ENCODE measurements around the gene TMA16. TPM values are rescaled to one million over a fixed set of nuclear protein-coding genes. Genes with fewer than 3 reads are reported as not detected.
"Not testable (repeated sequence)": the region's sequence is repeated elsewhere in the genome, so short reads cannot be mapped to it uniquely, and the experiment has no call there.

TMA16 gene
- total RNA-seq, 1 donor from 2014 or later = 12.3 TPM

DNA sequence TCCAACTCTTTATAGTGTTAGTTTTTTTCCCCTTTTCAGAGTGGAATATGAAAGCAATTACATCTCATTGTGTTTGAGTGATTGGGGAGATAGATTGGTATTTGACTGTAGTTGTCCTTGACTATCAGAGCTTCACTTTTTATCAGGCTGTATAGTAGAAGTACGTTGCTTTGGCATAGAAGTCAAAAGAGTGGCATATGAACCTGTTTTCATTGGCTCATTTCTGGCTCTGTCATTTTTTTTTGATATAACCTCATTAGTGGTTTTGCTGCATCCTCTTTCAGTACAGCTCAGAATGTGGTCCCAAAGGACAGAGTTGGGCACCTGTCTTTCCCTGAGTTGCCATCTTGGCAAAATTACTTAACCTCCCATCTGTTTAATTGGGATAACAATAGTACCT, 1.4 kb downstream of the TMA16 start:
- no peak for DNase-seq (ENCODE audit: low spot score)
- intact Hi-C loops (cut with DNase I) = no loop called here

DNA sequence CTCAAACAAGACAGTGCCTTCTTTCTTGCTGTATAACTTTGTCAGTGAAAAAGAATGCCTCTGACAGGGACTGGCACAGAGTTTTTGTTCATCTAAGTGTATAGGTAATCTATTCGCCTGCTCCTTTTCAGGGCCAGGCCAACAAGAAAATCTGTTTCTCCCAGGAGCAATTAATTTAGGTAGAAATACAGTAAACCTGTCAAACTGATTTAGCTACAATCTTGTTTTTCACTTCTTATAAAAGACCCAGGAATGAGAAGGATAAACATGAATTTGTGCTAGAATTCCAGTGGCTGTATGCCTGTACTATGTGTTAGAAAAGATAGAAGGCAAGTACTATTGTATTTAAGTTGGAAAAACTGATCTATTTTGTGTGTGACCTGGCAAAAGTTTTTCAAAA, 6.1 kb downstream of the TMA16 start:
- intact Hi-C loops (cut with DNase I) = no loop called here
- DNase-seq (ENCODE audit: low spot score) = no peak

DNA sequence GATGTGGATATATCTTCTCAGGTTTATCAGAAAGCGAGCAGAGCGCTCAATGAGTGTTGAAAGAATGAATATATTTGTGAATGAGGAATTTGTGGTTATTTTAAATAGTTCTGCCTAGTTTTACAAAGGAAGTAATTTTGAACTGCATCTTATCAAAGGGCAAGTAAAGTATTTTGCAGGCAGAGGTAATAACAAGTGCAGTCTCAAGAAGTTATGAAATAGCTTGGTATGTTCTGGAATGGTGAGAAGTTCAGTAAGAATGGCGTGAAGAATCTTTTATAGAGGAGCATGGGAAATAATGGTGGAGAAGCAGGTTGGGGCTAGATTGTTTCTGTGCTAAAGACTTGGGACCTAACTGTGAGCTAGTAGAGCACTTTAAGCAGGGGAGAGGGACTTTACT, 10.9 kb downstream of the TMA16 start:
- intact Hi-C loops (cut with DNase I) = no loop called here
- no peak for DNase-seq (ENCODE audit: low spot score)

DNA sequence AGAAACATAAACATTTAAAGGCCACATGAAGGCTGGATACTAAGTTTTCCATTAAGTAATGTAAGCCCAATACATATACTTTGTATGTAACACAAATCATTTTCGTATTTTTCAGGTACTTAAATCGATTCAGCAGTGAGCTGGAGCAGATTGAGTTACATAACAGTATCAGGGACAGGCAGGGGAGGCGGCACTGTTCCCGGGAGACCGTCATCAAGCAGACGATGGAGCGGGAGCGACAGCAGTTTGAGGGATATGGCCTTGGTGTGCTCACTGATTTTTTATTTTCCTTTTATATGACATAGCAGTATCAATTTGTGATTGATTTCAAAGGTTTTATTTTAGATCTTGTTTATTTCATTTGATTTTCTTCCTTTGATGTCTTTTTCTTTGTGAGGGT, 20.7 kb downstream of the TMA16 start:
- DNase-seq (ENCODE audit: low spot score) = no peak
- intact Hi-C loops (cut with DNase I) = no loop called here

DNA sequence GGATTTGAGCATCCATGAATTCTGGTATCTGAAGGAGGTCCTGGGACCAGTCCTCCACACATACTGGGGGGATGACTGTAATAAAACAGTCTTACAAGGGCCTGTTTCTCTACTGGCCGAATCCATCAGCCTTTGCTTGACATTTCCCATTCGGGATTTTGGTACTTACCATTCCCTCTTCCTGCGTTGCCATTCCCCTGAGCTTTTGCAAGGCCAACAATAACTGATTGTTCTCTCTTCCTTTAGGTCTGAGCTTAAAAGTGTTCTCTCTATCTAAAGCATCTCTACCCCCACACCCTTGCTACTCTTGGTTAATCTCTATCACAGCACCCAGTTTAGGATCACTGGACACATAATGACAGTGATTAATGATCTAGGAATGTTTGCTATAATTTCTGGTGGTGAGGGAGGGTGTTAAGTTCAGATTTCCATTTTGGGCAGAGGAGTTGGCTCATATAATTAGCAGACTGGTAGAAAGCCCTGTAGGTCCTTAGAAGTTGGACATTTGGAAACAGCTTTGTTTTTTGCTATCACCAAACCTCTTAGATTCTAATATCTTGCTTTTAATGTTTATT, 29.4 kb downstream of the TMA16 start:
- no peak for DNase-seq (ENCODE audit: low spot score)
- intact Hi-C loops (cut with DNase I) = no loop called here

DNA sequence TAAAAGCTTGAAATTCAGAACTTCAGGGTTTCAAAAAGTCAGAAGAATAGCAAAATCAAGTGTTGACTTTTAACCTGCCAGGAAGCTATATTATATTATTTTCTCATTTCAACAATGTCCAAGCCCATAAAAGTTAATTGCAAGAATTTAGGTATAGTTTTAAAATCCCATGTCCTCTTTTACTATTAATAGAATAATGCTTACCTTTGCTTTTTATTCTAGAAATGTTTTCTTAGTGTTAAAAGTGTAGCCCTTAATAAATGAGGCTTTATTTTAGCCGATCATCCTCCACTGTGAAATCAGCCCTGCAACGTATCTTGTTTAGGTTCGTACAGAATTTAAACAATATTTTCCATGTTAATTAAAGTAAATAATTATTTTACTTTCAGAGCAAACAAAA, 31.5 kb downstream of the TMA16 start:
- DNase-seq (ENCODE audit: low spot score) = no peak
- intact Hi-C loops (cut with DNase I) = no loop called here

DNA sequence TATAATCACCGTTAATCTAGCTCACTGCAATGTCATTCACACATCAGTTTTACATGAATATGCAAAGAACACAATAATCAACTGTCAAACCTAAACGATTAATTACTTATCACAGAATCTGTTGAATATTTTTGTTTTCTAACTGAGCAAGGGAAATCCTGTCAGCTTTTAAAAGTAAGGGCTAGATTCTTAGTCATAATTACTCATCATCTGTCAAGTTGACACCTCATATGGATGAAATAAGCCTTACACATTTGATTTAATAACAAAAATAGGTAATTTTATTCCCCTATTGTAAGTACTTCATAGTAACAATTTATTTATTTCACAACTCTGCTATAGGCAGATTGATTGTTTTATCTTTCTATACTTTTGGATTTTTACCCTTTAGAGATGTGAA, 32.7 kb downstream of the TMA16 start:
- intact Hi-C loops (cut with DNase I) = no loop called here
- no peak for DNase-seq (ENCODE audit: low spot score)

DNA sequence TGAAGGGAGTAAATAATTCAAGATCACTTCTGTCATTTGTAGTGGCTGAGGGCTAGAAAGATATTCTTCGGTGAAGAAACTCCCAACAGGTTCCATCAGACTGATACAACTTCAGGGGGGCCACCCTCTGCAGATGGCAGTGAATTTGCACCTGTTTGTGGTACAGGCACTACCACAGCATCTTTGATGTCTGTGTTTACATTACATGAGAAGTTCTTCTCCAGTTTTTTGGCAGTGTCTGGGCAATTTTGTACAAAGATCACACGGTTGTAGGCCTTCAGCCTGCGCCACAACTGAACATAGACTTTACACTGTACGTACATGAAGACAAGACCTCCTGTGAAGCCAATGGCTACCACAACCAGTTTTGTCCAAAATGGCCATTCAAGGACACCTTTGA, 34.2 kb downstream of the TMA16 start:
- no peak for DNase-seq (ENCODE audit: low spot score)
- intact Hi-C loops (cut with DNase I) = no loop called here

DNA sequence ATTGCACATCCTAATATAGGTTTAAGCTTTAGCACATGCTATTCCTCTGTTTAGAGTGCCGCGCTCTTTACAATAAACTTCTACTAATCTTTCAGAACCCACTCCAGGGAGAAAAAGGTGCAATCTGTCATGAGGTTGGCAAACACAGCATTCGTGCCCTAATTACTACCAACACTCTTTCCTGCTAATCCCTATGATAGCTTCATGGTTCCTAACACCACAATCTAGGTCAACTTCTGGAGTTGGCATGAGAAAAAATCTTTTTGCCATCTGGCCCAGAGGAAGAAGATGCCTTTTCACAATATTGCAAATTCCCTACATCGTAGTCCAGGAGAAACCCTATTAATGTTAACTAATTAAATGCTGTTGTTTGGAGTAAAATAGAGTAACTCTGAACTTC, 39.6 kb downstream of the TMA16 start:
- intact Hi-C loops (cut with DNase I) = loop anchor here (10.0 kb wide), 1 partner anchor 489 kb away; no protein-coding TSS in a partner anchor

DNA sequence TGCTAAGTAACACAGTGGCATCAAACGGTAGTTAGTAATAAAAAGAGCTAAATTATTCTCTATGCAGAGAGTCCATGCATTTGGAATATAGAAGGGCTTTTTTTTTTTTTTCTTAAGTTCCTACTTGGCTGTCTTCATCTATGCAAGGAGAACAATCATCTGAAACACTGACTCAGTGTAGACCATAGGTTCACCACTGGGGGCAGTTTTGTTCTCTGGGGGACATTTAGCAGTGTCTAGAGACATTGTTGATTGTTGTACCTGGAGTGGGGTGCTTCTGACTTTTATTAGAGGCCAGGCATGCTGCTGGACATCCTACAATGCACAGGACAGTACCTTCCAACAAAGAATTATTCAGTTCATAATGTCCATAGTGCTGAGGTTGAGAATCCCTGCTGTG, 41.2 kb downstream of the TMA16 start:
- DNase-seq (ENCODE audit: low spot score) = no peak
- intact Hi-C loops (cut with DNase I) = loop anchor here (10.0 kb wide), 1 partner anchor 491 kb away; no protein-coding TSS in a partner anchor

More for the DNA sequence above, 39.6 kb downstream of the TMA16 start:
- no peak for DNase-seq (ENCODE audit: low spot score)

DNA sequence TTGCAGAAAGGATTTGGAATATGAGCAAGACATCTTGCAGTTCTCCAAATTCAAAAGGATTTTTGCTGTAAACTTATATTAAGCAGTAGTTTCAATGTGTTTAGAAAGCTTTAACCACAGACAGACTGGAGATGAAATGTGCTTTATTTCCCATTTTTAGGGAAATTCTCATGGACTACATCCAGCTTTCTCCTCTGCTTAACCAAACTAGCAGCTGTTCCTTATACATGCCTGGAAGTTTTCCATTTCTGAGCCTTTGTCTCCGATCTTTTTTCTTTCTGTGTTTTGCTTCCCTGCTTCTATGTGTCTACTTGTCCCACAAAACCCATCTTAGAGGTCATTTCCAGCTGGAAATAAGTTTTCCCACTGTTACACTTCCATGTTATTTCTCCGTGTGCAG, 41.6 kb downstream of the TMA16 start:
- no peak for DNase-seq (ENCODE audit: low spot score)
- intact Hi-C loops (cut with DNase I) = loop anchor here (10.0 kb wide), 1 partner anchor 491 kb away; no protein-coding TSS in a partner anchor

DNA sequence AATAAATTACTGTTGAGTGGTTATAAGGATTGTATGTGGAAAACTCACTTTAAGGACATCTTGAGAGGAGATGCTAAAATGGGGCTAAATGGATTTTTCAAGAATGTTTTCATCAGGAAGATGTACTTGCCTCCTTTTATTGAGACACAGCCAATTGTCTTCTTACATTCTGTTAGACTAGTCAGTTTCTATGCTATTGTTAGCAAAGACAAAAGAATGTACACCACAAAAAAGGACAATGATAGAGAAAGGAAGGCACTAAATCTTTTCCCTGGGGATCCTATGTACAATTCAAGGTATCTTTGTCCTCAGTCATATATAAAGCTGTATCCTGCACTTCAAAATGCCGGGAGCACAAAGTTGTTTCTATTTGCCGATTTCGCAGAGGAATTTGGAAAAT, 42.6 kb downstream of the TMA16 start:
- DNase-seq (ENCODE audit: low spot score) = no peak

DNA sequence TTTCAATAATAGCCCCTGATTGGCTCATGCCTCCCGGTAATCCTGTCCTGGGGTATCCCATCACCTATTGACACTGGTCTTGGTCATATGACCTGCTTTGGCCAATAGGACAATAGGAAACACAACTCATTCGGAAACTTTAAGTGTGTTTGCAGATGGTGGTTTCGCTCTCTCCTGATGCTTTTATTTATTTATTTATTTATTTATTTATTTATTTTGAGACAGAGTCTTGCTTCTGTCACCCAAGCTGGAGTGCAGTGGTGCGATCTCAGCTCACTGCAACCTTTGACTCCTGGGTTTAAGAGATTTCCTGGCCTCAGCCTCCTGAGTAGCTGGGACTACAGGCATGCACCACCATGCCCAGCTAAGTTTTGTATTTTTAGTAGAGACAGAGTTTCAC, 44.3 kb downstream of the TMA16 start:
- not testable (repeated sequence) for DNase-seq (ENCODE audit: low spot score)
- intact Hi-C loops (cut with DNase I) = loop anchor here (10.0 kb wide), 1 partner anchor 494 kb away; no protein-coding TSS in a partner anchor

More for the DNA sequence above, 42.6 kb downstream of the TMA16 start:
- intact Hi-C loops (cut with DNase I) = loop anchor here (10.0 kb wide), 1 partner anchor 492 kb away; no protein-coding TSS in a partner anchor

DNA sequence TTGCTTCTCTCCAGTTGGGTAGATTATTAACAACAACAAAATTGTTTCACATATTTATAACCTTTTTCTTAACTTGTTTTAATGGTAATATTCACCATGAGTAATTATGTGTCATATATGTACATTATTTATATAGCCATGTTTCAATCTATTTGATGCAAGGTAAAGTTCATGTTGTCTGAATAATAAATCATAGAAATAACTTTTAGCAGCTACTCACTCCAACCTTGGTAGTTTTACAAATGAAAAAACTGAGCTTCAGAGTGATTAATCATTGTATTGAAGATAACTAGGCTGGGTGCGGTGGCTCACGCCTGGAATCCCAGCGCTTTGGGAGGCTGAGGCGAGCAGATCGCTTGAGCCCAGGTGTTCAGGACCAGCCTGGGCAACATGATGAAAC, 46.0 kb downstream of the TMA16 start:
- intact Hi-C loops (cut with DNase I) = loop anchor here (10.0 kb wide), 1 partner anchor 1046 kb away; no protein-coding TSS in a partner anchor

DNA sequence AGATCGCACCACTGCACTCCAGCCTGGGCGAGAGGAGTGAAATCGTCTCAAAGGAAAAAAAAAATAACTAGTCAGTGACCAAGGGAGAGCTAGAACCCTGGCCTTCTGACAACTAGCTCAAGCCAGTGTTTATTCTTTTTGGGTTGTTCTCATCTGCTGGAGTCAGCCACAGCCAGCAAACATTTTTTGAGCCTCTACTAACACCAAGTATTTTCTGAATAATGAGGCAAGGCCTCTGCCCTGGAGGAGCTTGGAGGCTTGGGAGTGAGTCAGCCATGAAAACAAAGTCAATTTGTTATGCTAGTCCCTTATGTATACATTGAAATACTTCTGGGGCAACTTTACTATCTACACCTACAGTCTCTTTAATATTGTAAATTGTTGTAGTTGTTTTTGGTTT, 46.5 kb downstream of the TMA16 start:
- intact Hi-C loops (cut with DNase I) = loop anchor here (10.0 kb wide), 1 partner anchor 1046 kb away; no protein-coding TSS in a partner anchor

More for the DNA sequence above, 46.0 kb downstream of the TMA16 start:
- DNase-seq (ENCODE audit: low spot score) = no peak

DNA sequence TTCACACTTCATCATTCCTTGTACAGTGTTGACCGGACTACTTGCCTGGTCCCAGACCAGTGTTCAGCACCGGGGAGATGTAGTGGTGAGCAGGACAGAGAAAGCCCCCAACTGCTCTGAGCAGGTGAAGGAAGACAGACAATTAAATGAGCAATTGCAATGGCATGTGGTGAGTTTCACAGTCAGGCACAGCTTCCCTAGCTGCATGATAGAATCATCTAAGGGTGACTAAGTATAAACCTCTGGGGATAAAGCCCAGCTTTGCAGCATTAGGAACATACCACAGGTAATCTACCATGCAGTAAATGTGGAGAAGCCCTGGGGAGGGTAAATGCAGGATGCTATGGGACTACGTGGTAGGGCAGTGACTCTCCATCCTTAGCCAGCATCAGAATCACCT, 47.8 kb downstream of the TMA16 start:
- no peak for DNase-seq (ENCODE audit: low spot score)
- intact Hi-C loops (cut with DNase I) = loop anchor here (10.0 kb wide), 1 partner anchor 1047 kb away; no protein-coding TSS in a partner anchor

More for the DNA sequence above, 46.5 kb downstream of the TMA16 start:
- no peak for DNase-seq (ENCODE audit: low spot score)

DNA sequence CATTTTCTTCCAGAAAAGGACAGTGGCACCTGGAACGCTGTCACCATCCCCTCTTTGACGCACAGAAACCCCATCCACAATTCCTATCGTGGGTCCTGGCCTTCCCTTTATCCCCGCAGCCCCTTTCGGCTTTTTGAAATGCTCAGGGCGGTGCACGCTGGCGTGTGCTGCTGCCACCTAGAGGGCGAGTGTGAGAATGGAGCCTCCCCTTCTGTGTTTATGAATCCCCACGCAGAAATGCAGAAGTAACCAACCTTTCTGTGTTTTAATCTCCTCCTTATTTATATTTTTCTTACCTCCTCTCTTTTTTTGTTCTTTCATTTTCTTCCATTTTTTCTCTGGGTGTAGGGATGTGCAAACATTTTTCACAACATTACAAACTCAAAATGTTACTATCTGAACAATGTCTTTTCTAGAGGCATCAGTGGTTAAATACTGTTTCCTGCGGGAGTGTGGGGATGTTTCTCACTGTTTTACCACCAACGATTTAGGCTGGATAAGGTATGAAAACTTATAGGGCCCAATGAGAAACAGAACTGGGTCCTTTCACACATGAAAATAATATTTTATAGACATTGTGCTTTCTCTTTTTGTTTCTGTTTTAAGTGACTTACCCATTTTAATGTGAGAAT, 50.0 kb downstream of the TMA16 start:
- DNase-seq (ENCODE audit: low spot score) = no peak
- intact Hi-C loops (cut with DNase I) = loop anchor here (10.0 kb wide), 1 partner anchor 1050 kb away; no protein-coding TSS in a partner anchor

DNA sequence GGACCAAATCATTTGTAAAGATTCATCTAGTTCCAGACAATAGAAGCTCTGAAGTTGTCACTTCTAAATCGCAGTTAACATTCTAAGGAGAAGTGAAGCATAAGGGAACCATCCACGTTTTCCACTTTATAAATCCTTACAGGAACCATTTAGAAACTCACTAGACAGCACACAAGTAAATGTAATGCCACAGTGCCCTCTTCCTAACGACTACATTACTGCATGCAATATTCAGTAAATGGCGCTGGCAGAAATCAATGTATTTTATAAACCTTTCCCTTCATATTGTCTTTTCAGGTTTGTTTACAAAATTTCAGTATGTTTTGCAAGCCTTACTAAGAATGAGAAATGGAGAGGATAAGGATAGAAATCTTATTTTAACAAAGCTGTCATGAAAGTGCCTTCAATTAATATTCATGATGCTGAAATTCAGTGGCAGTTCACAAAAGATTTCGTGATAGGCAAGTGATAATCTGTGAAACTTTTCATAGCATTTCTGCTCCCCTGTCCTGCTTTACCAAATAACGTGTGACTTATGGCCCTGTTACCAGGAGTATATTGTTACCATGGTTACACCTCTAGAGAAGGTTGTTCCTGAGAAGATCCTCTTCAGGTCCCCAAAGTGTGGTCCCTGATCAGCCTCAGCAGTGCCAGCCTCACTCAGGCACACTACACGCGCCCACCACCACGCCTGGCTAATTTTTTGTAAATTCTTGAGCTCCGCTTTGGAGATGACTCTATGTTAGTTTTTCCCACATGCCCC, 54.2 kb downstream of the TMA16 start:
- DNase-seq (ENCODE audit: low spot score) = no peak
- intact Hi-C loops (cut with DNase I) = loop anchor here (2.0 to 10.0 kb wide), 2 partner anchors 64 to 1054 kb away; no protein-coding TSS in a partner anchor

DNA sequence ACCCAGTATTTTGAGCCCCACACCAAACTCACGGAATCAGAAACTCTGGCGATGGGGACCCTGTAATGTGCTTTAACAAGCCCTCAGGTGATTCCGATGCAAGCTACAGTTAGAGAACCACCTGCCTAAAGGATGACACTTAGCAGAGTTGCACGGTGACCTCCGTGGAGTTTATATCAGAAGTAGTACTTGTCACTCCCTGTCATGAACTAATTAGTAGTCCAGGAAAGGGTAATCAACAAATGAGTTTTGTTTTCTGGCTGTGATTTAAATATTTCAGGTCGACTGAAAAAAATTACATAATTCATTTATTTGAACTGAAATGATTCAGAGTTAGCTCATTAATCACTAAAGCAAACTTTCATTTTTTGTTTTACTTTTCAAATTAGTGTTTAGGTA, 56.4 kb downstream of the TMA16 start:
- intact Hi-C loops (cut with DNase I) = loop anchor here (5.0 kb wide), 1 partner anchor 131 kb away; no protein-coding TSS in a partner anchor
- no peak for DNase-seq (ENCODE audit: low spot score)

DNA sequence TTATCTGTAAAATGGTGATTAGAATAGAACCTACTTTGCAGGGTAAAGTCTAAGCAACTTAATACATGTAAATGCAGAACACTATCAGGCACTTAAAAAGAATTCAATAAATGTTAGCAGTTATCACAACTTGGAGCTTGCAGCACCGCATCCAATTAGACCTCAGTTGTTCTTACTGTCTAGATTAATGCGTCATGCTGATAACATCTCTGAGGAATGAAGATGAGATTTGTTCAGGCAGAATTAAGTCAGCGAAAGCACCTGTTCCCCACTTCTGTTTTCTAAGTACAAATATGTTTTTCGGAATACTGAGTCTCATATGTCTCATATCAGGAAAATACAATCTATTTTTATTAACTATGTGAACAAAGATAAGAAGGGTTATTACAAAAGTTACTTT, 58.7 kb downstream of the TMA16 start:
- intact Hi-C loops (cut with DNase I) = loop anchor here (5.0 kb wide), 1 partner anchor 129 kb away; no protein-coding TSS in a partner anchor
- no peak for DNase-seq (ENCODE audit: low spot score)
